Muscle layer of duodenum (tissue), 2 donors: ENCODE data around the gene CYB5D1.

Experiments used
- H3K27ac ChIP-seq: one replicate; pipeline ENCODE4 v1.7.0; 2013; ENCODE audit warnings: mild to moderate bottlenecking, low read length
- H3K27me3 ChIP-seq: one replicate; pipeline ENCODE4 v1.7.0; 2013; ENCODE audit warnings: low read depth, mild to moderate bottlenecking, control low read depth, low read length
- H3K36me3 ChIP-seq, 2 donors: one replicate each; pipeline ENCODE4 v1.7.0; 2013; ENCODE audit warnings: low read length in 2 of 2, control low read depth in 1 of 2, mild to moderate bottlenecking in 1 of 2; ENCODE audit not compliant: insufficient read depth in 2 of 2, control insufficient read depth in 1 of 2
- H3K4me1 ChIP-seq, 2 donors: one replicate each; pipeline ENCODE4 v1.7.0; 2013; ENCODE audit warnings: low read length in 2 of 2, mild to moderate bottlenecking in 2 of 2, control low read depth in 1 of 2, moderate library complexity in 1 of 2; ENCODE audit not compliant: insufficient read depth in 2 of 2, control insufficient read depth in 1 of 2
- H3K4me3 ChIP-seq, 2 donors: one replicate each; pipeline ENCODE4 v1.7.0; 2013; ENCODE audit warnings: low read length in 2 of 2, low read depth in 1 of 2, mild to moderate bottlenecking in 1 of 2
- H3K9me3 ChIP-seq, 2 donors: one replicate each; pipeline ENCODE4 v1.7.0; 2013; ENCODE audit warnings: low read length in 2 of 2, control low read depth in 1 of 2, mild to moderate bottlenecking in 1 of 2; ENCODE audit not compliant: control insufficient read depth in 1 of 2
- donor health status: healthy.

CYB5D1 gene

DNA sequence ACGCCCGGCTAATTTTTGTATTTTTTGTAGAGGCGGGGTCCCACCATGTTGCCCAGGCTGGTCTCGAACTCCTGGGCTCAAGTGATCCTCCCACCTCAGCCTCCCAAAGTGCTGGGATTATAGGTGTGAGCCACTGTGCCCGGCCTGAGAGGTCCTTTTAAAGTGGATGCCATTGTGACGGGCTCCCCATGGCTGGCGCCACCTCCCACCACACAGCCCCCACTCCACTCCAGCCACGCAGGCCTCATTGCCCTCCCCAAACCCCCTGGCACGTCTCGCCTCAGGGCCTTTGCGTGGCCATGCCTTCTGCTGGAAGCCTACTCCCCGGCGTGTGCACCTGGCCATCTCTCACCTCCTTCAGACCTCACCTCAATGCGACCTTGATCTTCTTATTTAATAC lies 35.7 kb upstream of the CYB5D1 start:
- Histone ChIP-seq H3K36me3 (no peaks in the 10 kb centered on the region), H3K4me1 (no peaks in the 10 kb centered on the region), H3K4me3 (no peak overlapping the region), H3K9me3 (no peaks in the 10 kb centered on the region), H3K27ac (no peak overlapping the region), H3K27me3 (no peaks in the 10 kb centered on the region)

DNA sequence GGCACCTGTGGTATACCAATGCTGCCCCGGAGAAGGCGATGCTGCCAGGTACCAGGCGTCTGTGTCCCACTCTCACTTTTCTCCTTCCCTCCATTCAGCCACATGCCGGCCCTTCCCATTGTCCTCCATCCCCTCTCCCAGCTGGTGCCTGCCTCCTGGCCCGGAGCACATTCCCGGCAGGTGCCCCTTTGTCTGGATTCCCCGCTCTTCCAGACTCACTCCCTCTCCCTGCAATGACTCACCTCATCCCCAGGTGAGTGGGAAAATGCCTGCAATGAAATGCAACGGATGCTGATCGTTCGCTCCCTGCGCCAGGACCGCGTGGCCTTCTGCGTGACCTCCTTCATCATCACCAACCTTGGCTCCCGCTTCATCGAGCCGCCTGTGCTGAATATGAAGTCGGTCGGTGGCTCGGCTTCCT lies 34.2 kb upstream of the CYB5D1 start:
- Histone ChIP-seq H3K27ac (no peak overlapping the region), H3K4me1 (no peaks in the 10 kb centered on the region), H3K4me3 (no peak overlapping the region), H3K9me3 (no peaks in the 10 kb centered on the region), H3K27me3 (no peaks in the 10 kb centered on the region), H3K36me3 (no peaks in the 10 kb centered on the region)

DNA sequence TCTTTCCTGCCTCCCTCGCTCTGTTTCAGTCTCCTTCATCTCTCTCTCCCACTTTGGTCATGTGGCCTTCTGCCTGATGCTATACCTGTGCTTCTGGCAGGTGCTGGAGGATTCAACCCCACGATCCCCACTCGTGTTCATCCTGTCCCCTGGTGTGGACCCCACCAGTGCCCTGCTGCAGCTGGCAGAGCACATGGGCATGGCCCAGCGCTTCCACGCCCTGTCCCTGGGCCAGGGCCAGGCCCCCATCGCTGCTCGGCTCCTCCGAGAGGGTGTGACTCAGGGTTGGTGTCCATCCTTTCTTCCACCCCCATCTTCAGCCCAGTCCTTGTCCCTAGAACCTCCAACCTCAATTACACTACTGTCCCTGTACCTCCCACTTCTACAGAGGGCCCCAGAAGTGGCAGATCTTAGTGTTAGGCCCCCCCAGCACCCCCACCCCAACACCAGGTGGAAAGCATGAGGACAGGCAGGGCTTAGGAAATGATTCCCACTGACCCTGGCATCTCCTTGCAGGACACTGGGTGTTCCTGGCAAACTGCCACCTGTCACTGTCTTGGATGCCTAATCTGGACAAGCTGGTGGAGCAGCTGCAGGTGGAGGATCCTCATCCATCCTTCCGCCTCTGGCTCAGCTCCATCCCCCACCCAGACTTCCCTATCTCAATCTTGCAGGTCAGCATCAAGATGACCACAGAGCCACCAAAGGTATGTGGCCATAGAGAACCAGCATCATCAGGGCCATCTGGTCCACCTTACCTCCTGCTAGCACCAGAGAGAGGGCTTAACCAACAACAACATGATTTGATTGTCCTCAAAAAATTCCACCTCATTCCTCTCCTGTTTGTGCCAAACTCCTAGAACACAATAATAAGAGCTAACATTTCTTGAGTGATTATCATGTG lies 33.5 kb upstream of the CYB5D1 start:
- Histone ChIP-seq H3K27me3 (no peaks in the 10 kb centered on the region), H3K4me1 (no peaks in the 10 kb centered on the region), H3K36me3 (no peaks in the 10 kb centered on the region), H3K9me3 (no peaks in the 10 kb centered on the region), H3K27ac (no peak overlapping the region), H3K4me3 (no peak overlapping the region)

DNA sequence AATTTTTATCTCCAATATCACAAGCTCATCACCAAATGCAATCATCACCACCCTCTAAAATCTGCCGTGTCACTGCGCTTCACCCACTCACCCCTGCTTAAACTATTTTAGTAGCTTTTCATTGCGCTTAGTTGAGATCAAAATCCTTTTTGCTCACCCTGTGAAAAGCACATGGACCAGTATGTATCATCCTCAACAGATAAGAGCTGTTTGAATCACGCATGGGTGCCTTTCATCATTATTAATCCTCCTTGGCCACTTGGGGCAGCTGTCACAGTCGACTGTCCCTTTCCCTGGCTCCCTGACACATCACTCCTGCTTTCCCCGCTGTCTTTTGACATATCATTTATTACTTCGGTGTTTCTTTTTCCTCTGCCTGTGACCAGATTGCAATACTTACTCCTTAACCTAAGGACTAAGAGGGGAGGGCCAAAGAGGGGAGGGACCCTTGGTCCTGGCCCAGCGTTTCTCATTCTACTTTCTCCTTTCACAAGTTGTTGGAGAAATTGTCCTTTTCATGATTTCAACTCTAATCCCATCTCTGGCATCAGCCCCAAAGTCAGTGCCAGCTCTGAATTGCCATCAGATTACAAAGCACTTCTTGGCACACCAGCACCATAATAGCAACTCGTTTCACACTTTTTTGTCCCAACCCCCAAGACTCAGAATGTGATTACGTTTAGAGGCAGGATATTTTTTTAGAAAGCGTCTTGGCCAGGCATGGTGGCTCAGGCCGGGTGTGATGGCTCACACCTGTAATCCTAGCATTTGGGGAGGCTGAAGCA lies 32.4 kb upstream of the CYB5D1 start:
- H3K4me1 ChIP-seq = no peaks in the 10 kb centered on the region
- H3K36me3 ChIP-seq = no peaks in the 10 kb centered on the region
- H3K9me3 ChIP-seq = no peaks in the 10 kb centered on the region
- H3K27ac ChIP-seq = no peak overlapping the region
- H3K4me3 ChIP-seq = no peak overlapping the region
- no peaks in the 10 kb centered on the region for H3K27me3 ChIP-seq

DNA sequence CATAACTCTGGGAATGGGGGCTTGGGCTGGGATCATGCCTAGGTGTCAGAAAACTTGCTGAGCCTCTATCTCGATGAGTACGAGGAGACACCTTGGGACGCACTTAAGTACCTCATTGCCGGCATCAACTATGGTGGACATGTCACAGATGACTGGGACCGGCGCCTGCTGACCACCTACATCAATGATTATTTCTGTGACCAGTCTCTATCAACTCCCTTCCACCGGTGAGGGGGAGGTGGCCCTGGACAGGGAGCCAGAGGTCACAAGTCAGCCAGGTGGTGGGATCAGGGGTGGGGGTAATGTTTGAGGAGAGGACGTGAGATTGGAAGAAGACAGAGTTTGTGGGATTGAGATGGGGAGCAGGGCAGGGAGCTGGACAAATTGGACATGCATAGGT lies 27.2 kb upstream of the CYB5D1 start:
- no peak overlapping the region for H3K27ac ChIP-seq
- no peaks in the 10 kb centered on the region for H3K36me3 ChIP-seq
- H3K9me3 ChIP-seq = no peaks in the 10 kb centered on the region
- no peaks in the 10 kb centered on the region for H3K27me3 ChIP-seq
- H3K4me1 ChIP-seq = peaks cover 0 to 8% of the 10 kb centered on the region in 2 donors
- H3K4me3 ChIP-seq = no peak overlapping the region

DNA sequence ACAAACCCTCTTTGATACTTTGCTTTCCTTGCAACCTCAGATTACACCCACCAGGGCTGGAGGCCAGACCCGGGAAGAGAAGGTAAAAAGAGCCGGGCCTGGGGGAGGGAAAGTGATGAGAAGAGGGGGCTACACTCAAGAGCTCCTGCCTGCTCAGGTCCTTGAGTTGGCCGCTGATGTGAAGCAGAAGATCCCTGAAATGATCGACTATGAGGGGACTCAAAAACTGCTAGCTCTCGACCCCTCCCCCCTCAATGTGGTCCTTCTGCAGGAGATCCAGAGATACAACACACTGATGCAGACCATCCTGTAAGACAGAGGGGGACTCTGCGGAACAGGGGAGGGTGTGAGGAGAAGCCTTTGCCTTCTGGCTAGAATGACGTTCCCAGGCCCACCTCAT lies 26.6 kb upstream of the CYB5D1 start:
- Histone ChIP-seq H3K27ac (no peak overlapping the region), H3K4me3 (no peak overlapping the region)

DNA sequence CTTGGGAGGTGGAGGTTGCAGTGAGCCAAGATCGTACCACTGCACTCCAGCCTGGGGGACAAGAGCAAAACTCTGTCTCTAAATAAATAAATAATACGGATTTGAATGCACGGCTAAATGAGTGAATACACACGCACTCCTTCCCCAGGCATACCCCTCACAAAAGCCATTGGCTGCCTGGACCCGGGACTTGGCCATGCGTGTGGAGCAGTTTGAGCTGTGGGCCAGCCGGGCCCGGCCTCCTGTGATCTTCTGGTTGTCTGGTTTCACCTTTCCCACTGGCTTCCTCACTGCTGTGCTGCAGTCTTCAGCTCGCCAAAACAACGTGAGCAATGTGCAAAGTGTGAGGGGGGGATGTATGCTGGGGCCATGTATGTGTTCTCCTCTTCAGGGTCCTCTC lies 25.4 kb upstream of the CYB5D1 start:
- peaks cover 9 to 20% of the 10 kb centered on the region in 2 donors for H3K4me1 ChIP-seq
- H3K36me3 ChIP-seq = peaks cover 0 to 8% of the 10 kb centered on the region in 2 donors
- H3K4me3 ChIP-seq = no peak overlapping the region
- H3K27me3 ChIP-seq = no peaks in the 10 kb centered on the region
- H3K27ac ChIP-seq = no peak overlapping the region
- no peaks in the 10 kb centered on the region for H3K9me3 ChIP-seq

More for the DNA sequence above, 26.6 kb upstream of the CYB5D1 start:
- H3K27me3 ChIP-seq = no peaks in the 10 kb centered on the region
- peaks cover 0 to 5% of the 10 kb centered on the region in 2 donors for H3K36me3 ChIP-seq
- H3K4me1 ChIP-seq = peaks cover 0 to 8% of the 10 kb centered on the region in 2 donors
- H3K9me3 ChIP-seq = no peaks in the 10 kb centered on the region

DNA sequence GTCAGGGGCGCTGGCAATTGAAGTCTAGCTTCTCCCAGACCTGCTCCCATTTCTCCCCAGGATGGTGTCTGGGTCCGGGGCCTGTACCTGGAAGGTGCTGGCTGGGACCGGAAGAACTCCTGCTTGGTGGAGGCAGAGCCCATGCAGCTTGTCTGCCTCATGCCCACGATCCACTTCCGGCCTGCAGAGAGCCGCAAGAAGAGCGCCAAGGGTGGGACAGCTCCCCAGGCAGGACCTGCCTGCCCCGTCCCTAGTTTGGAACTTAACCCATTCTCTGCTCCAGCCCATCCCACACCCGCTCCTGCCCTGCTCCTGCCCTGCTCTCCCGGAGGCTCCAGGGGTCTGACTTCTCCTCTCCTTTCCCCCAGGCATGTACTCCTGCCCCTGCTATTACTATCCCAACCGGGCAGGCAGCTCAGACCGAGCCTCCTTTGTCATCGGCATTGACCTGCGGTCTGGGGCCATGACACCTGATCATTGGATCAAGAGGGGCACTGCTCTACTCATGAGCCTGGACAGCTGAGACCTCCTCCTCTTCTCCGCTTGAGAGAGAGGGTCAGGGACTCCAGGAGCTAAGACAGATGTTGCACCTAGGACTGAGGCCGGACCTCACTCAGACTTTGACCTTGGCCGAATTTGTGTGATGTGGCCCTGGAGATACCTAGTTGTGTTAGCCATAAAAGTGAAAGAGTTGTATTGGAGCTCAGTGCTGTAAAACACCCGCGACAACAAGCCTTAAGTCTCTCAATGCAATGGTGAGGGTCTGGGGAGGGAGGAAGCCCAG lies 24.6 kb upstream of the CYB5D1 start:
- Histone ChIP-seq H3K27ac (no peak overlapping the region), H3K4me3 (peak overlapping the region; percentile 83 to 91)

DNA sequence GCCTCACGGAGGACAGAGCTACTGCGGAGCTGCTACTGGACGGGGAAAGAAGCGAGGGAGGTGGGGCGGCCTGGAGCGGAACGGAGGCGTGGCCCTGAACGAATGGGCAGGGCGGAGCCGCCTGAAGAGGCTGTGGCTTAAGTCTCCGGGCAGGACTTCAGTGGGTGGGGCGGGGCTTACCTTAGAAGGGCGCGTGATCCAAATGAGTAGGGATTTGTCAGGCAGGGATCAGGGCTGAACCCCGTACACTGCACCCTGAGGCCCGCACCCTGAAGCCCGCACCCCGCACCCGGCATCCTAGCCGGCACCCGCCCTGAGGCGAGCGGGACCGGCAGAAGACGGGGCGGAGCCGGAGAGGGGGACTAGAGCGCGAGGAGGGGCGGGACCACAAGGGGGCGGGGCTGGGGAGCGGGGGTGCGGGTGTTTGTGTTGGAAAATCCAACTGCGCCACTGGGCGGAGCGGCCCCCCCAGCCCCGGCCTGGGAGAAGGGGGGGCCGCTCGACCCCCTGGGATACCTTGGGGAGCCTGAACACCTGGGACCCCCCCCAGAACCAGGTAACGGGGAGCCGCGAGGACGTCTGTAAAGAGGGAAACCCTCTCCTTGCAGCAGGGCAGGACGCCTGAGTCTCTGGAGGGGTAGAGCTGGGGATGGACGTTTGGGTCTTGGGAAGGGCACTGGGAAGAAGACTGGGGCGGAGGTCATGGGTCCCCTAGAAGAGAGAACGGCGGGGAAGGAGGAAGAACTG lies 23.8 kb upstream of the CYB5D1 start, which contains the start of gene KDM6B:
Gene KDM6B, plus strand, starts transcription at position 423 of the 747 bp plus-strand sequence. CDS start 11,338 bp downstream, outside the sequence.
- Histone ChIP-seq H3K4me1 (peaks cover 15 to 32% of the 10 kb centered on the region in 2 donors), H3K4me3 (peak within 1 kb of the TSS; percentile 83 to 91), H3K27ac (peak within 1 kb of the TSS; percentile 98), H3K9me3 (no peaks in the 10 kb centered on the region), H3K27me3 (no peaks in the 10 kb centered on the region), H3K36me3 (peaks cover 0 to 8% of the 10 kb centered on the region in 2 donors)

More for the DNA sequence above, 24.6 kb upstream of the CYB5D1 start:
- no peaks in the 10 kb centered on the region for H3K9me3 ChIP-seq
- peaks cover 0 to 8% of the 10 kb centered on the region in 2 donors for H3K36me3 ChIP-seq
- H3K27me3 ChIP-seq = no peaks in the 10 kb centered on the region
- peaks cover 10 to 25% of the 10 kb centered on the region in 2 donors for H3K4me1 ChIP-seq

DNA sequence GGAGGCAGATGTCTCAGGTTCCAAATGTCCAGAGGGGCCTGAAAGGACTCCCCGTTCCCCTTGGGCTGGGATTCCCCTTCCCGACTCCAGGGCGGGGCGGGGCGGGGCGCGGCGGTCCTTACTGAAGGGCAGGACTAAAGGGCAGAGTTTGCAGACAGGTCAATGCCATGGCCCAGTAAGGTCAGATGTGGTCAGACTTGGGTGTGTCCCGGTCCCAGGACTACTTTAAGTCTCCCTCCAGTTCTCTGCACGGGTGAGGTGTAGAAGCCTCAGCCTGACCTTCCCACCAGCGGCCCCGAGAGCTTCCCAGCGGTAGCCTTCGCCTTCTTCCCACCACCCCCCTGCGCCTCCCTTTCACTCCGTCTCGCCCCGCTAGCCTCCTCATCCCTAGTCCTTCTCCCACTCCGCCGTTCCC lies 23.3 kb upstream of the CYB5D1 start:
- no peaks in the 10 kb centered on the region for H3K9me3 ChIP-seq
- peaks cover 0 to 8% of the 10 kb centered on the region in 2 donors for H3K36me3 ChIP-seq
- H3K4me3 ChIP-seq = peak overlapping the region; percentile 83 to 91
- peaks cover 21 to 37% of the 10 kb centered on the region in 2 donors for H3K4me1 ChIP-seq
- H3K27ac ChIP-seq = peak overlapping the region; percentile 98
- H3K27me3 ChIP-seq = no peaks in the 10 kb centered on the region
